ENCODE results near the gene TERT.
"Not testable (repeated sequence)": the region's sequence is repeated elsewhere in the genome, so short reads cannot be mapped to it uniquely, and the experiment has no call there.

Gene TERT

GRCh38 chr5:1278656-1279442 is 16.0 kb downstream of the TERT start:
- no peak for DNase-seq (ENCODE audit: low read depth)

DNA sequence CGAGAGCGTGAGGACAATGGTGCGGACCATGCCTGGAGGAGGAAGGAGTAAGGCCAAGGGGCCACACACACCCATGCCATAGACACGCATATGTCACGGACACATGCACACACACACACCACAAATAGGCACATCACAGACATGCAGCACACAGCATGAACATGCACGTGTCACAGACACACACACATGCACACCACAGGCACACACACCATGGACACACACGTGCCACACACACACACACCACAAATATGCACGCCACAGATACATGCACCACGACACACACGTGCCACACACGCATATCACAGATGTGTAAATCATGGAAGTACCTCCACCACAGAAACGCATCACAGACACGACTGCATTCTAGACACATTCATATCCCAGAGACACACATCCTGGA is 16.7 kb downstream of the TERT start:
- no peak for DNase-seq (ENCODE audit: low read depth)

- no peak for DNase-seq (ENCODE audit: low read depth)
Measured at GRCh38 chr5:1277781-1278180, 17.1 kb downstream of the TERT start.

DNA sequence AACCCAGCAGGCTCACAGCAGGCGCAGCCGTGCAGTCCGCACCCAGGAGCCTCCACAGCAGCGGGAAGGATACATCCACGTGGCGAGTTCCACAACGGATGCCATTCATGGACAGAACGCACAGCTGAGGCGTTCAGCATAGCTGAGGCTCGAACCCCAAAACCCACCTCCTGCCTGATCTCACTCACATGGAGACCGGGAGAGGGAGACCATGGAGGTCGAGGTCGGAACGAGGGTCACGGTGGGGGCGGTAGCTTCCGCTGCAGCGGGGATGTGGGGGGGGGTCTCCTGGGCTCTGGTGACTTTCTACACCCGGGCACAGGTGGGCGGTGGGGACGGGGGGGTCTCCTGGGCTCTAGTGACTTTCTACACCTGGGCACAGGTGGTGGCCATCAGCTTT is 17.5 kb downstream of the TERT start:
- DNase-seq (ENCODE audit: low read depth) = no peak

DNA sequence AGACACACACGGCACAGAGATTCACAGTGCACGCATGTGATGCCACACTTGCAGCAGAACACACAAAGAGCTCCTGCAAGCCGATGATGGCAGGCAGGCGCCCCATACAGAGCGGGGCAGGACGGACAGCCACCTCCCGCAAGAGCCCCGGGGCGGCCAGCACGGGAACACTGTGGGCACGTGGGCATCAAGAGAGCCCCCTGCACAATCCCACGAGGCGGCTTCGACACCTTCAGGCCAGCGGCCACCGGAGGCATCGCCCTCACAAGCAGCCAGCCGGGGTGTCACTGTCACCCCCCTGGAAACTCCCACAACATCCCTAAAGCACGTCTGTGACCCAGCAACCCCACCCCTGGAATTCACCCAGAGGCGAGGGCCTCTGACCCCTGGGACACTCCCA is 17.9 kb downstream of the TERT start:
- no peak for DNase-seq (ENCODE audit: low read depth)

DNA sequence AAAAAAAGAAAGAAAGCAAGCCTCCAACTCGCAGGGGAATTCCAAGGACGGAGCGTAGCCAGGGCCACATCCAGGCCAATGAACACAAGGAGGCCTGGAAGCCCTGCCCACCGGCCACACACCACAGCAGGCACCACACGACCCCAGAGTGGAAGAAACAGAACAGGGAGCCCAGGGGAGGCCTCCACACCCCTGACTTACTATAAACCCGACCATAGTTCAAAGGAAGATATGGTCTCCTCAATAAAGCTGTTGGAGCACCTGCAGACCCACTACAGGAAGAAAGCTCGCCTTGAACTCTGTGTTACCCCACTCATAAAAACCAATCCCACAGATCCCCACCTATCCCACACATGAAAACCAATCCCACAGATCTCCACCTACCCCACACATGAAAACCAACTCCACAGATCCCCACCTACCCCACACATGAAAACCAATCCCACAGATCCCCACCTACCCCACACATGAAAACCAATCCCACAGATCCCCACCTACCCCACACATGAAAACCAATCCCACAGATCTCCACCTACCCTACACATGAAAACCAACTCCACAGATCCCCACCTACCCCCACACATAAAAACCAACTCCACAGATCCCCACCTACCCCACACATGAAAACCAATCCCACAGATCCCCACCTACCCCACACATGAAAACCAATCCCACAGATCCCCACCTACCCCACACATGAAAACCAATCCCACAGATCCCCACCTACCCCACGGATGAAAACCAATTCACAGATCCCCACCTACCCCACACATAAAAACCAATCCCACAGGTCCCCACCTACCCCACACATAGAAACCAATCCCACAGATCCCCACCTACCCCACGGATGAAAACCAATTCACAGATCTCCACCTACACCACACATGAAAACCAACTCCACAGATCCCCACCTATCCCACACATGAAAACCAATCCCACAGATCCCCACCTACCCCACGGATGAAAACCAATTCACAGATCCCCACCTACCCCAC is 19.2 kb downstream of the TERT start:
- not testable (repeated sequence) for DNase-seq (ENCODE audit: low read depth)

- DNase-seq (ENCODE audit: low read depth) = no peak
Measured at GRCh38 chr5:1274471-1274870, 20.4 kb downstream of the TERT start.

GRCh38 chr5:1273745-1274144 is 21.1 kb downstream of the TERT start:
- DNase-seq (ENCODE audit: low read depth) = no peak

DNA sequence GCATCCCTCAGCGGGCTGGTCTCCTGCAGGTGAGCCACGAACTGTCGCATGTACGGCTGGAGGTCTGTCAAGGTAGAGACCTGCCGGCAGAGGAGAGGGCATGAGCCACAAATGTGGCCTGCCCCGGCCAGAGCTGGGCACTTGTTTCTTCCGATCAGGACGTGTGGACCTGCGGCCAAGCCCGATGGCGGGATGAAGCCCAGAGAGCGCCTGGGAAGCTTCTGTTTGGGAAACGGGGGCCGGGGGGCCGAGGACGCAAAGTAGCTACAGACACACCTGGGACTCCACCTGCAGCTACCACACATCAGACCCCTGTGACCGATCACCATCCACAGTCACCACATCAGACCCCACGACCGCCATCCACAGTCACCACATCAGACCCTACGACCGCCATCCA is 22.7 kb downstream of the TERT start:
- no peak for DNase-seq (ENCODE audit: low read depth)

DNA sequence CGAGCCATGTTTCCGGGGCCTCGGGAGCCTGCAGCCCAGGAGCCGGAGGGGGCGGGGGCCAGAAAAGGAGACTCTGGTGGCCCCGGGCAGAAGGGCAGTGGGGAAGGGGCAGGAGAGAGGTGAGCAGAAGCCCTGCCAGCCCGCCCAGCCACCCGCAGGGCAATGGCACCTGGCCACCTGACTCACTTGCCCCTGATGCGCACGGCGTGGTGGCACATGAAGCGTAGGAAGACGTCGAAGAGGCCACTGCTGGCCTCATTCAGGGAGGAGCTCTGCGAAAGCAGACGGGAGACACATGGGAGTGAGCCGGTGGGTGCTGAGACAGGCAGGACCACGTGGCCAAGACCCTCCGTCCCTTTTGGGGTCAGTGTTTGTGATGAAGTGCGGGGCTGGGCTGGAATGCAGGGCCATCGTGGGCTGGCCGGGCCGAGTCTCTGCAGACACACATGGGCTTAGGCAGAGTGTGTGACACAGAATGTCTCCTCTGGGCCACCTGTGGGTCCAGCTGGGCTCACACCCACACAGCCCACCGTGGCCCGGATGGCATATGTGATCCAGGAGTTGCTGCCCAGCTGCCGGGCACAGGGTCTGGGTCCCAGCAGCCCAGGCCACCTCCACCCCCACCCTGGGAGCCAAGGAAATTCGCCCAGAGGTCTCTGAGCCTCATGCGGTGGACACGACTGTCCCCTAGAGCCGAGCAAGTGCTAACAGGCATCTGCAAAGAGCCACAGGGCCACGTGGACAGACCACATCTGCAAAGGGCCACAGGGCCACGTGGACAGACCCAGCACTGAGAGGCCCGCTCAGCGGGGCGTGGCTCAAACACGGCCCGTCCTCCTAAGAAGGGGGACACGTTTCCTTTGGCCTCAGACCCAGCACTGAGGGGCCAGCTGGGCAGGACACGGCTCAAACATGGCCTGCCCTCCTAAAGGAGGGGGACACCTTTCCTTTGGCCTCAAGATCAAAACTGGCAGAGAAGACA is 23.6 kb downstream of the TERT start:
- no peak for DNase-seq (ENCODE audit: low read depth)

DNA sequence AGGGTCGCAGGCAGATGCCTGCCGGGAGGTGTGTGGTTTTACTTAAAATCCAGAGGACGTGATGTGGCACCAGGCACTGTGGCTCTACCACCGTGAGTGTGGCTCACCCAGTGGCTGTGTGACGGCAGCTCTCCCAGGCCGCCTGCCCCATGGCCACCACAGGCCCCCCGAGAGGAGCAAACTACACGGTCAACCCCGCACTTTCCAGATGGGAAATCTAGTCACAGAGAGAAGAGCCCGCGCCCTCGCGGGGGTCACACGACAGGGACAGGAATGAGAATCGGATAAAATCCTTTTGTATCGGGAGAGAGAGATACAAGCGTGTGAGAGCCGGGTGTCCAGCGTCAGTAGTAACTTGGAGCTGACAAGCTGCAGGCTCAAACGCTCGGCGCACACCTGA is 24.4 kb downstream of the TERT start:
- DNase-seq (ENCODE audit: low read depth) = no peak

DNA sequence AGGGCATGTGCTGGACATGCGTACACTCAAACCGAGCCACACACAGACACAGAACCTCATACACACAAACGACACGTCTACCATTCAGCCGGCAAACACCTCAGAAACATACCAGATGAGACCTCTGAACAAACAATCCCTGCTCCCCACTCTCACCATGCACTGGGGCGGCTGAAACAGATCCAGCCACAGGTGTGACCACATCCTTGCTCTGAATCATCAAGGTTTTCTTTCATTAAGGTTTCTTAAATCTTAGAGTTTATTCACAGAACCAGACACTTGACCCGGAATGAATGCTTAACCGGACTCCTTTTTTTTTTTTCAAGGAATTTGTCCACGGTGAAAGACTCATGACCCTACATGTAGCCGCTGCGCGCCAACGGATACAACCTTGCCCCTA is 26.2 kb downstream of the TERT start:
- DNase-seq (ENCODE audit: low read depth) = no peak

- no peak for DNase-seq (ENCODE audit: low read depth)
Measured at GRCh38 chr5:1268056-1268455, 26.8 kb downstream of the TERT start.

DNA sequence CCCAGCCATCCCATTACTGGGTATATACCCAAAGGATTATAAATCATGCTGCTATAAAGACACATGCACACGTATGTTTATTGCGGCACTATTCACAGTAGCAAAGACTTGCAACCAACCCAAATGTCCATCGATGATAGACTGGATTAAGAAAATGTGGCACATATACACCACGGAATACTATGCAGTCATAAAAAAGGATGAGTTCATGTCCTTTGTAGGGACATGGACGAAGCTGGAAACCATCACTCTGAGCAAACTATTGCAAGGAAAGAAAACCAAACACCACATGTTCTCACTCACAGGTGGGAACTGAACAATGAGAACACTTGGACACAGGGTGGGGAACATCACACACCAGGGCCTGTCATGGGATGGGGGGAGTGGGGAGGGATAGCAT is 27.4 kb downstream of the TERT start:
- DNase-seq (ENCODE audit: low read depth) = not testable (repeated sequence)

DNA sequence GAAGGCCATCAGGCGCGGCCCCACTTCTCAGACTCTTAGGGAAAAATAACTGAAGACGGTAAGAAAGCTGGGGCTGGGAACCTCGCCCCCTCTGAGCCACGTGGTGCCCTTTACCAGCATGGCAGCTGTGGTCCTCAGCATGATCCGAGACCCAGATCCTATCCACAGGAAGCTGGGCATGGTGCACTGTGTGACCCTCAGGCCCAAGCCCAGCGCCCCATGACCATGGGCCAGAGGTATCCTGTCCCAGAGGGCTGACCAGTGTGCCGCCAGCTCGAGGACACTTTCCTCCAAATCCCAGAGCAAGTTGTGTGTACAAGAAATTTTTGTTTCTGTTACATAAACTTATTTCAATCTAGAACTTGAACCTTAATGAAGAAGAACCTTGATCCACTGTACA is 28.1 kb downstream of the TERT start:
- DNase-seq (ENCODE audit: low read depth) = no peak

GRCh38 chr5:1265461-1266455 is 29.1 kb downstream of the TERT start:
- DNase-seq (ENCODE audit: low read depth) = no peak

DNA sequence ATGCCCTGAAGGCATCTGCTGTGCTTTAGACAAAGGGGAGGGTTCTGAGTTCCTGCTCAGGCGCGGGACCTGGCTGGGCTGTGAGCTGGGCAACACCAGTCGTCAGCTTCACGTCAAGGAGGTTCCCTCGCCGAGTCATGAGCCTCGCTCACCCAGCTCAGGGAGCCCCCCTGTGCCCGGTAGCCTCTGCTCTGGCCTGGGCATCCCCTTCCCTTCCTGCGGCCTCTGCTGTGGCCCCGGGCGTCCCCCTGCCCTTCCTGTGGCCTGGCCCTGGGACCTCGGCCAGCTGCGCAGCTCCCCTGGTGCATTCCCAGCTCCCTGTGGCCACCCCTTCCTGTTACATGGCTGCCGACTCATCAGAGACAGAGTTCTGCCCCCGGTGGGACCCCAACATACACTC is 29.8 kb downstream of the TERT start:
- DNase-seq (ENCODE audit: low read depth) = no peak

GRCh38 chr5:1264211-1264610 is 30.7 kb downstream of the TERT start:
- DNase-seq (ENCODE audit: low read depth) = no peak

DNA sequence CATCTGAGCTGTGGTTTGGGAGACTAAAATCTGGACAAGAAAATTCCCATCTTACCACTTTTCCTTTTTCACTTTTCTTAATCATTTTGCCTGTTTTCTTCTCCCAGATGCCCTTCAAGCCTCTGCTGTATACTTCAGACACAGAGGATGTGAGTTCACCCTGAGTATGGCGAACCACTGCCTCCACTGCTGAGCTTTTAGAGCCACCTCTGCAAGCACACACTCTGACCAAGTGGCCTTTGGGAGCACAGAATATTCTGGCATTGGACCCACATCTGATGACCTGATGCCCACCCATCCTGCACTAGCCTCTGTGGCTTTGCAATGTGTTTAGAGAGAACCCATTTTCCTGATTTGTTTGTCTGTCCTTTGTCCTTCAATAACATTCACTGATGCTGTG is 32.5 kb downstream of the TERT start:
- peak; percentile 1 for DNase-seq (ENCODE audit: low read depth)

GRCh38 chr5:1261643-1262042 is 33.2 kb downstream of the TERT start:
- no peak for DNase-seq (ENCODE audit: low read depth)

Measured in GM04504 (cell line).